K562 (cell line): Measurements from ENCODE around the gene CCDC61.

Source experiments
- CHD1 ChIP-seq: fragments of 200-600 bp; sonication (generic); IDR thresholded peaks from one replicate; pipeline ENCODE4 v1.6.1; 2012; ENCODE audit warnings: mild to moderate bottlenecking, moderate library complexity, low read length, inconsistent platforms
- FOXM1 ChIP-seq, 2 experiments: fragments of 450-650 bp in 1 of 2; sonication (generic) in 1 of 2; formaldehyde crosslinking in 1 of 2; IDR thresholded peaks; 2 replicates each; pipeline versions ENCODE4 v1.6.1 to v1.9.0; 2017 to 2022; ENCODE audit warnings: low read depth in 2 of 2, mild to moderate bottlenecking in 2 of 2, missing genetic modification reagents in 1 of 2, moderate library complexity in 1 of 2
- HDGF ChIP-seq: fragments of 450-650 bp; IDR thresholded peaks from 2 replicates; pipeline ENCODE4 v1.6.1; 2016
- POLR2A ChIP-seq: fragments of 450-650 bp; conservative IDR thresholded peaks from 2 replicates; pipeline ENCODE4 v1.6.1; 2016
- RB1 ChIP-seq: fragments of 450-650 bp; IDR thresholded peaks from 2 replicates; pipeline ENCODE4 v1.6.1; 2017; ENCODE audit warnings: low read depth, mild to moderate bottlenecking
- RNF219 ChIP-seq: fragments of 250-450 bp; sonication (Bioruptor Pico); IDR thresholded peaks from 2 replicates; pipeline ENCODE4 v1.5.0; 2022; ENCODE audit warnings: mild to moderate bottlenecking
- ZNF766 ChIP-seq: fragments of 200-800 bp; sonication (Bioruptor generic); conservative IDR thresholded peaks from 2 replicates; pipeline ENCODE4 v1.6.1; 2016; ENCODE audit warnings: missing genetic modification characterization, missing compliant biosample characterization
- TF ChIP-seq, protein P1 (sequence below): fragments of 250-450 bp; sonication (Bioruptor Pico); IDR thresholded peaks from 2 replicates; pipeline ENCODE4 v1.8.0; 2022; ENCODE audit warnings: inconsistent platforms
- TF ChIP-seq, protein P2 (sequence below): sonication (generic); formaldehyde crosslinking; IDR thresholded peaks from 2 replicates; pipeline ENCODE4 v1.8.1; 2023; ENCODE audit warnings: mild to moderate bottlenecking, missing genetic modification reagents, moderate library complexity
- TF ChIP-seq, protein P3 (sequence below), 3 experiments: IDR thresholded peaks in 2 of 3; conservative IDR thresholded peaks in 1 of 3; 2 replicates each; pipeline ENCODE4 v1.5.1; 2011 to 2012; ENCODE audit warnings: low read length in 3 of 3, mild to moderate bottlenecking in 3 of 3, control low read depth in 2 of 3, improper control_type of control experiment in 1 of 3, inconsistent platforms in 1 of 3, low read depth in 1 of 3, mixed read lengths in 1 of 3, moderate library complexity in 1 of 3; ENCODE audit not compliant: insufficient read depth in 2 of 3

GRCh38 chr19:45972081-45972946 lies 23.0 kb upstream of the CCDC61 start:
- TF ChIP-seq HDGF (no peak), RB1 (no peak), FOXM1 (IDR thresholded peaks at IDR 0.05; ENCODE audit: low read depth) (no peak), FOXM1 (CRISPR knock-in tag; IDR thresholded peaks at IDR 0.05; ENCODE audit: low read depth) (no peak), ZNF766 (no peak), POLR2A (no peak), RNF219 (CRISPR knock-in tag) (no peak), CHD1 (no peak)
- TF ChIP-seq, protein P1, sequence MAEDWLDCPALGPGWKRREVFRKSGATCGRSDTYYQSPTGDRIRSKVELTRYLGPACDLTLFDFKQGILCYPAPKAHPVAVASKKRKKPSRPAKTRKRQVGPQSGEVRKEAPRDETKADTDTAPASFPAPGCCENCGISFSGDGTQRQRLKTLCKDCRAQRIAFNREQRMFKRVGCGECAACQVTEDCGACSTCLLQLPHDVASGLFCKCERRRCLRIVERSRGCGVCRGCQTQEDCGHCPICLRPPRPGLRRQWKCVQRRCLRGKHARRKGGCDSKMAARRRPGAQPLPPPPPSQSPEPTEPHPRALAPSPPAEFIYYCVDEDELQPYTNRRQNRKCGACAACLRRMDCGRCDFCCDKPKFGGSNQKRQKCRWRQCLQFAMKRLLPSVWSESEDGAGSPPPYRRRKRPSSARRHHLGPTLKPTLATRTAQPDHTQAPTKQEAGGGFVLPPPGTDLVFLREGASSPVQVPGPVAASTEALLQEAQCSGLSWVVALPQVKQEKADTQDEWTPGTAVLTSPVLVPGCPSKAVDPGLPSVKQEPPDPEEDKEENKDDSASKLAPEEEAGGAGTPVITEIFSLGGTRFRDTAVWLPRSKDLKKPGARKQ (CRISPR knock-in tag) = no peak
- TF ChIP-seq, protein P2, sequence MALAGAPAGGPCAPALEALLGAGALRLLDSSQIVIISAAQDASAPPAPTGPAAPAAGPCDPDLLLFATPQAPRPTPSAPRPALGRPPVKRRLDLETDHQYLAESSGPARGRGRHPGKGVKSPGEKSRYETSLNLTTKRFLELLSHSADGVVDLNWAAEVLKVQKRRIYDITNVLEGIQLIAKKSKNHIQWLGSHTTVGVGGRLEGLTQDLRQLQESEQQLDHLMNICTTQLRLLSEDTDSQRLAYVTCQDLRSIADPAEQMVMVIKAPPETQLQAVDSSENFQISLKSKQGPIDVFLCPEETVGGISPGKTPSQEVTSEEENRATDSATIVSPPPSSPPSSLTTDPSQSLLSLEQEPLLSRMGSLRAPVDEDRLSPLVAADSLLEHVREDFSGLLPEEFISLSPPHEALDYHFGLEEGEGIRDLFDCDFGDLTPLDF (CRISPR knock-in tag) = no peak
- TF ChIP-seq, protein P3, sequence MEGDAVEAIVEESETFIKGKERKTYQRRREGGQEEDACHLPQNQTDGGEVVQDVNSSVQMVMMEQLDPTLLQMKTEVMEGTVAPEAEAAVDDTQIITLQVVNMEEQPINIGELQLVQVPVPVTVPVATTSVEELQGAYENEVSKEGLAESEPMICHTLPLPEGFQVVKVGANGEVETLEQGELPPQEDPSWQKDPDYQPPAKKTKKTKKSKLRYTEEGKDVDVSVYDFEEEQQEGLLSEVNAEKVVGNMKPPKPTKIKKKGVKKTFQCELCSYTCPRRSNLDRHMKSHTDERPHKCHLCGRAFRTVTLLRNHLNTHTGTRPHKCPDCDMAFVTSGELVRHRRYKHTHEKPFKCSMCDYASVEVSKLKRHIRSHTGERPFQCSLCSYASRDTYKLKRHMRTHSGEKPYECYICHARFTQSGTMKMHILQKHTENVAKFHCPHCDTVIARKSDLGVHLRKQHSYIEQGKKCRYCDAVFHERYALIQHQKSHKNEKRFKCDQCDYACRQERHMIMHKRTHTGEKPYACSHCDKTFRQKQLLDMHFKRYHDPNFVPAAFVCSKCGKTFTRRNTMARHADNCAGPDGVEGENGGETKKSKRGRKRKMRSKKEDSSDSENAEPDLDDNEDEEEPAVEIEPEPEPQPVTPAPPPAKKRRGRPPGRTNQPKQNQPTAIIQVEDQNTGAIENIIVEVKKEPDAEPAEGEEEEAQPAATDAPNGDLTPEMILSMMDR (IDR thresholded peaks at IDR 0.05 in 2 of 3, conservative IDR thresholded peaks at IDR 0.05 in 1 of 3; ENCODE audit: insufficient read depth in 2 of 3, low read depth in 1 of 3, low read length in 3 of 3) = no peak
